HG03135 (cell line): ENCODE measurements around the gene PIEZO2.
"Not testable (repeated sequence)": the region's sequence is repeated elsewhere in the genome, so short reads cannot be mapped to it uniquely, and the experiment has no call there.

ENCODE experiments used
- ATAC-seq: cut with Tn5 transposase; IDR thresholded peaks from one replicate; pipeline ENCODE4 v1.9.1; 2021; ENCODE audit warnings: mild to moderate bottlenecking, moderate library complexity; ENCODE audit not compliant: unreplicated experiment

The PIEZO2 gene

GRCh38 chr18:10852385-10853303 is 296.7 kb downstream of the PIEZO2 start:
- no peak for ATAC-seq

- no peak for ATAC-seq
These were observed 297.5 kb downstream of the PIEZO2 start for GRCh38 chr18:10851824-10852319.

GRCh38 chr18:10850840-10851239 is 298.5 kb downstream of the PIEZO2 start:
- ATAC-seq = no peak

GRCh38 chr18:10850216-10850615 is 299.2 kb downstream of the PIEZO2 start:
- no peak for ATAC-seq

GRCh38 chr18:10847907-10848306 is 301.5 kb downstream of the PIEZO2 start:
- no peak for ATAC-seq

- ATAC-seq = no peak
These were observed 302.0 kb downstream of the PIEZO2 start for GRCh38 chr18:10847408-10847790.

GRCh38 chr18:10846657-10847407 is 302.5 kb downstream of the PIEZO2 start:
- no peak for ATAC-seq

- ATAC-seq = not testable (repeated sequence)
These were observed 303.3 kb downstream of the PIEZO2 start for GRCh38 chr18:10846035-10846434.

GRCh38 chr18:10843565-10843964 is 305.8 kb downstream of the PIEZO2 start:
- no peak for ATAC-seq

GRCh38 chr18:10842861-10843260 is 306.5 kb downstream of the PIEZO2 start:
- no peak for ATAC-seq

GRCh38 chr18:10842371-10842770 is 307.0 kb downstream of the PIEZO2 start:
- no peak for ATAC-seq

GRCh38 chr18:10841203-10841602 is 308.2 kb downstream of the PIEZO2 start:
- ATAC-seq = no peak

- no peak for ATAC-seq
These were observed 308.6 kb downstream of the PIEZO2 start for GRCh38 chr18:10840743-10841142.

- ATAC-seq = no peak
These were observed 309.9 kb downstream of the PIEZO2 start for GRCh38 chr18:10839421-10839820.

GRCh38 chr18:10838553-10838952 is 310.8 kb downstream of the PIEZO2 start:
- ATAC-seq = no peak

- ATAC-seq = no peak
These were observed 315.1 kb downstream of the PIEZO2 start for GRCh38 chr18:10834128-10834815.

- no peak for ATAC-seq
These were observed 315.7 kb downstream of the PIEZO2 start for GRCh38 chr18:10833656-10834055.

GRCh38 chr18:10826400-10826799 is 323.0 kb downstream of the PIEZO2 start:
- ATAC-seq = no peak

- ATAC-seq = no peak
These were observed 326.9 kb downstream of the PIEZO2 start for GRCh38 chr18:10822456-10822855.

GRCh38 chr18:10820681-10821080 is 328.7 kb downstream of the PIEZO2 start:
- no peak for ATAC-seq

GRCh38 chr18:10814336-10814735 is 335.0 kb downstream of the PIEZO2 start:
- no peak for ATAC-seq
